ENCODE measurements around the gene CLMP. TPM values are rescaled to one million over a fixed set of nuclear protein-coding genes. Genes with fewer than 3 reads are reported as not detected.

The CLMP gene
- polyA plus RNA-seq, 3 donors = 0.33 TPM; not detected in 2

DNA sequence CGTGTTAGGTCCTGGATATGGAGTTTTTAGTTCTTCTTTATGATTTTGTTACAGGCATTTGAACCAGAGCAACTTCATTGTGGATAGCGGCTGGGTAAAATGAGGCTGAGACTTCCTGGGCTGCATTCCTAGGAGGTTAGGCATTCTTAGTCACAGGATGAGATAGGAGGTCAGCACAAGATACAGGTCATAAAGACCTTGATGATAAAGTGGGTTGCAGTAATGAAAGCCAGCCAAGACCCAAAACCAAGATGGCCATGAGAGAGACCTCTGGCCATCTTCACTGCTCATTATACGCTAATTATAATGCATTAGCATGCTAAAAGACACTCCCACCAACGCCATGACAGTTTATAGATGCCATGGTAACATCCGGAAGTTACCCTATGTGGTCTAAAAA lies 23.4 kb upstream of the CLMP start:
- H3K4me3 Mint-ChIP-seq = no peak overlapping the region
- Histone ChIP-seq H3K4me3 (replicated peaks in 1 of 3; ENCODE audit: low read depth in 2 of 3, low read length in 3 of 3) (no peak overlapping the region), H3K4me2 (replicated peaks; ENCODE audit: extremely low read depth, low read length, poor library complexity, severe bottlenecking) (no peak overlapping the region), H3K4me1 (ENCODE audit: control insufficient read depth in 1 of 2, insufficient read depth in 2 of 2, low read length in 2 of 2) (no peaks in the 10 kb centered on the region), H3K79me2 (ENCODE audit: insufficient read depth, low read length) (no peaks in the 10 kb centered on the region), H3K9me3 (replicated peaks in 1 of 2; ENCODE audit: control insufficient read depth in 1 of 2, insufficient read depth in 1 of 2, low read length in 2 of 2) (no peaks in the 10 kb centered on the region), H3K27ac (ENCODE audit: low read depth in 1 of 2, low read length in 2 of 2) (no peak overlapping the region), H4K20me1 (ENCODE audit: insufficient read depth, low read length) (no peaks in the 10 kb centered on the region), H3K27me3 (ENCODE audit: control insufficient read depth in 2 of 2, insufficient read depth in 2 of 2, low read length in 2 of 2) (no peaks in the 10 kb centered on the region), H2AFZ (ENCODE audit: insufficient read depth, low read depth, low read length, poor library complexity, severe bottlenecking) (no peak overlapping the region), H3K36me3 (replicated peaks in 1 of 2; ENCODE audit: control insufficient read depth in 1 of 2, insufficient read depth in 2 of 2, low read length in 2 of 2) (no peaks in the 10 kb centered on the region), H3K9ac (ENCODE audit: insufficient read depth, low read length, poor library complexity, severe bottlenecking) (no peak overlapping the region)
- no peak for DNase-seq
- H3K4me1 Mint-ChIP-seq = no peaks in the 10 kb centered on the region
- intact Hi-C loops (cut with micrococcal nuclease) = no loop called here
- peaks cover 1 to 8% (median 3%) of the 10 kb centered on the region in 3 donors for H3K27me3 Mint-ChIP-seq (ENCODE audit: low read depth in 3 of 3)
- WGBS (ENCODE audit: insufficient coverage) = 94% methylated on average over 3 of the region's 5 CpGs
- no peaks in the 10 kb centered on the region for H3K36me3 Mint-ChIP-seq
- H3K27ac Mint-ChIP-seq = no peak overlapping the region
- TF ChIP-seq CTCF (IDR thresholded peaks at IDR 0.05) = no peak
- peaks cover 3 to 8% (median 5%) of the 10 kb centered on the region in 7 donors for H3K9me3 Mint-ChIP-seq

GRCh38 chr11:123217897-123218296 lies 22.8 kb upstream of the CLMP start:
- no CpG with 5 or more reads among the region's 3 CpGs for WGBS (ENCODE audit: insufficient coverage)
- Histone ChIP-seq H4K20me1 (ENCODE audit: insufficient read depth, low read length) (no peaks in the 10 kb centered on the region), H2AFZ (ENCODE audit: insufficient read depth, low read depth, low read length, poor library complexity, severe bottlenecking) (no peak overlapping the region), H3K4me3 (replicated peaks in 1 of 3; ENCODE audit: low read depth in 2 of 3, low read length in 3 of 3) (no peak overlapping the region), H3K9ac (ENCODE audit: insufficient read depth, low read length, poor library complexity, severe bottlenecking) (no peak overlapping the region), H3K9me3 (replicated peaks in 1 of 2; ENCODE audit: control insufficient read depth in 1 of 2, insufficient read depth in 1 of 2, low read length in 2 of 2) (no peaks in the 10 kb centered on the region), H3K4me1 (ENCODE audit: control insufficient read depth in 1 of 2, insufficient read depth in 2 of 2, low read length in 2 of 2) (no peaks in the 10 kb centered on the region), H3K4me2 (replicated peaks; ENCODE audit: extremely low read depth, low read length, poor library complexity, severe bottlenecking) (no peak overlapping the region), H3K27me3 (ENCODE audit: control insufficient read depth in 2 of 2, insufficient read depth in 2 of 2, low read length in 2 of 2) (no peaks in the 10 kb centered on the region), H3K36me3 (replicated peaks in 1 of 2; ENCODE audit: control insufficient read depth in 1 of 2, insufficient read depth in 2 of 2, low read length in 2 of 2) (no peaks in the 10 kb centered on the region), H3K79me2 (ENCODE audit: insufficient read depth, low read length) (no peaks in the 10 kb centered on the region), H3K27ac (ENCODE audit: low read depth in 1 of 2, low read length in 2 of 2) (no peak overlapping the region)
- TF ChIP-seq CTCF (IDR thresholded peaks at IDR 0.05) = no peak
- no peak for DNase-seq
- Mint-ChIP-seq H3K4me1 (no peaks in the 10 kb centered on the region), H3K4me3 (no peak overlapping the region), H3K36me3 (no peaks in the 10 kb centered on the region), H3K9me3 (peaks cover 3 to 5% (median 5%) of the 10 kb centered on the region in 7 donors), H3K27ac (no peak overlapping the region), H3K27me3 (ENCODE audit: low read depth in 3 of 3) (peaks cover 1 to 9% (median 3%) of the 10 kb centered on the region in 3 donors)
- intact Hi-C loops (cut with micrococcal nuclease) = no loop called here
